AG04450 (cell line): Measurements from ENCODE around the gene RASA2. TPM values are rescaled to one million over a fixed set of nuclear protein-coding genes. Genes with fewer than 3 reads are reported as not detected.
A peak's percentile ranks its signal among the peaks of the same experiment; 100 is the strongest.

ENCODE experiments used
- CTCF ChIA-PET: fragments of 300-600, 350-600 bp; formaldehyde crosslinking; extraction: SDS; loops from one replicate; lab custom pipeline; 2022; ENCODE audit warnings: antibody characterized with exemption, inconsistent platforms; lab: Charles Lee
- POLR2A ChIA-PET: fragments of 350-600 bp; formaldehyde crosslinking; extraction: SDS; loops from one replicate; lab custom pipeline; 2021; ENCODE audit warnings: antibody characterized with exemption, inconsistent platforms; lab: Yijun Ruan, JAX
- DNase-seq: peaks from one replicate; pipeline ENCODE4 v3.0.0-alpha.2; 2011; ENCODE audit warnings: low read depth, low spot score
- H3K27ac ChIP-seq: one replicate; pipeline ENCODE4 v1.5.1; 2012; ENCODE audit warnings: low read depth, low read length, control low read depth
- H3K27me3 ChIP-seq: one replicate; pipeline ENCODE4 v1.6.0; 2012; ENCODE audit warnings: low read length; ENCODE audit not compliant: control insufficient read depth, insufficient read depth
- H3K4me3 ChIP-seq: 2 replicates; pipeline ENCODE4 v1.5.1; 2011; ENCODE audit warnings: mild to moderate bottlenecking, low read depth, low read length, control low read depth
- H3K9me3 ChIP-seq: 2 replicates; pipeline ENCODE4 v1.5.1; 2012; ENCODE audit warnings: low read length; ENCODE audit not compliant: control insufficient read depth, insufficient read depth
- polyA plus RNA-seq: library from polyadenylated mRNA; depleted of rRNA; stranded (reverse); fragments of >200 nt; gene quantifications from 2 replicates; pipeline ENCODE4 v1.2.3, GENCODE V29; 2011
- TF ChIP-seq, protein P1 (sequence below): IDR thresholded peaks from 2 replicates; pipeline ENCODE4 v1.5.1; 2011; ENCODE audit warnings: low read depth, low read length, control low read depth, inconsistent platforms

RASA2 gene
- polyA plus RNA-seq, 1 experiment, result 11.6 TPM

DNA sequence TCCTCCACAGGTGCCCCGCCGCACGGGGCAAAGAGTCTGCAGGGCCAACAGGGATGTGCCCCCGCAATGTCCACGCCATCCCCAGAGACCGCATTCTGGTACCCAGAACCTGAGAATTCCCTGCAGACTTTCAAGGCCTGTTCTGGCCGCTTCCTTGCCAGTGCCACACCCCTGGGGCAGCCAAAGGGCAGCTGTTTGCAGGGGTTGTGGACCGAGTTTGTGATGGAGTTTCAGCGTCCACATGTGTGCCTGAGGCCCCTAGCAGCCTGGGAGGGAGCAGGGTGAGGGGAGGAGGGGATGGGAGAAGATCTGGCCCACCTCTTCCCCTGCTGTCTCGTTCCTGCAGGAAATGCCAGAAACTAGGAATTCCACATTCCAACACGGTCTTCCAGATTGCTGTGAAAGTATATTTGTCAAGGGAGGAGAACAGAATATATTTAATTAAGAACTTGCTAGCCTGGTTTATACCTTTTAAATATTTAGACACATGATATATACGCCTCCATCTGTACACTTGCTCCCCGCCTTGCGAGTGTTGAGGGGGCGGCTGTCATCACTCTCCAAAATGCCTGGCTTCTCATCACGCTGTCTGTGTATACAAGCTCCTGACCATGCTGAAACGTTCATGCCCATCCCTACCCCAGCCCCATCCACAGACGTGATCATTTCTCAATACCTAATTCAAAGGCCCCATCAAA is 31.1 kb upstream of the RASA2 start:
- peak overlapping the region; percentile 67 for H3K27ac ChIP-seq
- no peak for DNase-seq
- H3K9me3 ChIP-seq, result 0 out of 2 replicates have a peak, but pooled peaks cover 3% of the 10 kb centered on the region
- peak overlapping the region; percentile 5; the same call in 1 of the 2 replicates for H3K4me3 ChIP-seq
- TF ChIP-seq, protein P1, sequence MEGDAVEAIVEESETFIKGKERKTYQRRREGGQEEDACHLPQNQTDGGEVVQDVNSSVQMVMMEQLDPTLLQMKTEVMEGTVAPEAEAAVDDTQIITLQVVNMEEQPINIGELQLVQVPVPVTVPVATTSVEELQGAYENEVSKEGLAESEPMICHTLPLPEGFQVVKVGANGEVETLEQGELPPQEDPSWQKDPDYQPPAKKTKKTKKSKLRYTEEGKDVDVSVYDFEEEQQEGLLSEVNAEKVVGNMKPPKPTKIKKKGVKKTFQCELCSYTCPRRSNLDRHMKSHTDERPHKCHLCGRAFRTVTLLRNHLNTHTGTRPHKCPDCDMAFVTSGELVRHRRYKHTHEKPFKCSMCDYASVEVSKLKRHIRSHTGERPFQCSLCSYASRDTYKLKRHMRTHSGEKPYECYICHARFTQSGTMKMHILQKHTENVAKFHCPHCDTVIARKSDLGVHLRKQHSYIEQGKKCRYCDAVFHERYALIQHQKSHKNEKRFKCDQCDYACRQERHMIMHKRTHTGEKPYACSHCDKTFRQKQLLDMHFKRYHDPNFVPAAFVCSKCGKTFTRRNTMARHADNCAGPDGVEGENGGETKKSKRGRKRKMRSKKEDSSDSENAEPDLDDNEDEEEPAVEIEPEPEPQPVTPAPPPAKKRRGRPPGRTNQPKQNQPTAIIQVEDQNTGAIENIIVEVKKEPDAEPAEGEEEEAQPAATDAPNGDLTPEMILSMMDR, result no peak
- POLR2A ChIA-PET, result interaction anchor here (0.8 to 1.1 kb wide), 2 partner anchors 14 to 420 kb away, joined by 3 to 6 read pairs; no protein-coding TSS in a partner anchor
- H3K27me3 ChIP-seq, result no peaks in the 10 kb centered on the region
- CTCF ChIA-PET, result interaction anchor here (0.6 to 11.0 kb wide), 23 partner anchors 9 to 224 kb away, joined by 3 to 328 read pairs (median 4); partner anchors contain the start of gene PXYLP1

DNA sequence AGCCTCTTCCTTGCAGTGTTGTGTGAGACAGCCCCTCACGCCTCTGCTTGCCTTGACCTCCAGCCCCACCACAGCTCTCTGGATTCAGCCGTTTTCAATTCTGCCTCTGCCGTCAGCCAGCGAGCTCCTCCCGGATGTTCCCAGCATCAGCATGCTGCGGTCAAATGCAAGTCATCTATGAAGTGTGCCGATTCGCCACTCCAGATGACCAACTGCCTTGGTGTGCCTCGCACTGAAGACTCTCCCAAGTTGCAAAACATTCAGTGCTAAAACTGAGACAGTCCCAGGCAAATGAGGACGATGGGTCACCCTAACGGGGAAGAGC is 30.6 kb upstream of the RASA2 start:
- Histone ChIP-seq H3K27me3 (no peaks in the 10 kb centered on the region), H3K4me3 (peak overlapping the region; percentile 5; the same call in 1 of the 2 replicates), H3K27ac (peak overlapping the region; percentile 62), H3K9me3 (0 out of 2 replicates have a peak, but pooled peaks cover 3% of the 10 kb centered on the region)
- TF ChIP-seq, protein P1, result no peak
- DNase-seq, result no peak
- CTCF ChIA-PET, result interaction anchor here (0.6 to 11.0 kb wide), 7 partner anchors 9 to 179 kb away, joined by 3 to 328 read pairs (median 5); no protein-coding TSS in a partner anchor
- POLR2A ChIA-PET, result interaction anchor here (0.8 to 1.1 kb wide), 2 partner anchors 14 to 419 kb away, joined by 3 to 6 read pairs; no protein-coding TSS in a partner anchor

DNA sequence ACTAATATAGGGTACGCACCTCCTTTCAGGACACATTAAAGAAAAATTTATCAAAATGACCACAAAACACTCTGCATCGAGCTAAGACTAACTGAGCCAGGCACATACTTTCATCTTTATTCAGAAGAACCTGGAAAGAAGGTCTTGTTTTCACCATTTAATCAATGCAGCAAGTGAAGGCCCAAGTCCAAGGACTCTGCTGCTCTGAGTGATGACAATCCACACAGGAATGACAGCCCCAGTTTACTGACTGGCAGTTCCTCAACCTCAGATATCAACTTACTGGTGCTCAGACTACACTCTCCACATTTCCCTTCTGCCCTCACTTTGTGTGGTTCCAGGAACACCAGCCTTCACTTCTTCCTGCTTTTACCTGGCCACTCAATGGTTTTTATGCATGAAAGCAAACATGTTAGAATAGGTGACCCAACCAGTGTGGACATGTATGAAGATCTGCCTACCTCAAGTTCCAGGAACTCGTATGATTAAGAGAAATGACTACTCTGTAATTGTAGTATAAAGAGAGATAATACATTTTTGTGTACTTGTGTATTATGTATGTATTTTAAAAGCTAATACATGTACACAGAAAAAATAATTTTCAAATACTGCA is 29.1 kb upstream of the RASA2 start:
- ChIA-PET POLR2A (interaction anchor here (0.8 kb wide), 1 partner anchor 71 kb away, joined by 3 read pairs; no protein-coding TSS in a partner anchor), CTCF (interaction anchor here (3.8 to 11.0 kb wide), 3 partner anchors 9 to 148 kb away, joined by 30 to 328 read pairs (median 172); no protein-coding TSS in a partner anchor)
- TF ChIP-seq, protein P1, result no peak
- Histone ChIP-seq H3K27me3 (no peaks in the 10 kb centered on the region), H3K9me3 (0 out of 2 replicates have a peak, but pooled peaks cover 3% of the 10 kb centered on the region), H3K4me3 (no peak overlapping the region), H3K27ac (no peak overlapping the region)
- DNase-seq, result no peak

DNA sequence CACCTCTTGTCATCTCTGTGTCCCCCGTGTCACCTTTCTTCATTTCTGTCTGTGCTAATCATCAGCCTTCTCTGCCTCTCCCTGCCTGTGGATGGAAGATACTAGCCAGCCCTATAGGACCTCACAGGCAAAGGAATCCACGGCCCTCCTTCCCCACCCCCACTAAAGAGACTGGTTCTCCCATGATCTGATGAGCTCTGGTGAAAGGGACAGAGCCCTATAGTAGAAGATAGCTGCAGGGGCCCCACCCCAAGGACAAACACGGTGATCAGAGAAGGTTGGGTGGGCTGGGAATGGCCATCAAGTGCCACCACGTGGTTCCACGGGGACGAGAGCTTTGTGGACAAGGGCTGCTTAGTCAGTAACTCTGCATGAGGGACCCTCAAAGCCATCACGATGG is 27.8 kb upstream of the RASA2 start:
- DNase-seq, result no peak
- ChIA-PET CTCF (interaction anchor here (0.6 to 11.0 kb wide), 21 partner anchors 10 to 542 kb away, joined by 3 to 328 read pairs (median 5); partner anchors contain the start of genes PXYLP1 and RASA2), POLR2A (no interaction called here)
- Histone ChIP-seq H3K4me3 (no peak overlapping the region), H3K27ac (no peak overlapping the region), H3K9me3 (0 out of 2 replicates have a peak, but pooled peaks cover 7% of the 10 kb centered on the region), H3K27me3 (no peaks in the 10 kb centered on the region)
- TF ChIP-seq, protein P1, result no peak
